HEK293 (cell line): Measurements from ENCODE around the gene MYO5B.

Experiments used
- CTCF ChIA-PET: fragments of 350-600 bp; formaldehyde crosslinking; extraction: SDS; loops from one replicate; lab custom pipeline; 2021; ENCODE audit warnings: antibody characterized with exemption; lab: Yijun Ruan, JAX
- POLR2A ChIA-PET: fragments of 300-600 bp; formaldehyde crosslinking; extraction: SDS; loops from one replicate; lab custom pipeline; 2020; ENCODE audit warnings: antibody characterized with exemption, inconsistent platforms; lab: Yijun Ruan, JAX
- H3K27ac ChIP-seq: fragments of 200-500 bp; sonication (Bioruptor generic); 2 replicates; pipeline ENCODE4 v1.5.1; 2014; ENCODE audit warnings: low read depth, low read length, control low read depth, inconsistent platforms; ENCODE audit errors: extremely low read depth
- H3K36me3 ChIP-seq, 2 experiments: fragments of 200-500 bp in 1 of 2; sonication (Bioruptor generic) in 1 of 2; 1 replicate in 1 of 2; 2 replicates in 1 of 2; pipeline ENCODE4 v1.5.1; 2014 to 2017; ENCODE audit warnings: inconsistent platforms in 2 of 2, low read length in 2 of 2; ENCODE audit not compliant: control insufficient read depth in 2 of 2, insufficient read depth in 1 of 2
- H3K4me1 ChIP-seq: fragments of 200-500 bp; sonication (Bioruptor generic); 2 replicates; pipeline ENCODE4 v1.5.1; 2014; ENCODE audit warnings: mild to moderate bottlenecking, low read length, inconsistent platforms; ENCODE audit not compliant: control insufficient read depth, insufficient read depth
- H3K4me3 ChIP-seq: 2 replicates; pipeline ENCODE4 v1.5.1; 2011; ENCODE audit warnings: low read depth, mild to moderate bottlenecking, control low read depth, low read length, moderate library complexity
- H3K9me3 ChIP-seq: fragments of 200-500 bp; sonication (Bioruptor generic); 2 replicates; pipeline ENCODE4 v1.5.1; 2014; ENCODE audit warnings: low read depth, low read length, inconsistent platforms; ENCODE audit not compliant: control insufficient read depth, insufficient read depth
- REPIN1 ChIP-seq: fragments of 450-650 bp; formaldehyde crosslinking; IDR thresholded peaks from 2 replicates; pipeline ENCODE4 v1.5.1; 2017; ENCODE audit warnings: missing biosample characterization, missing genetic modification characterization, low read depth
- WT1 ChIP-seq: fragments of 450-650 bp; formaldehyde crosslinking; IDR thresholded peaks from 2 replicates; pipeline ENCODE4 v1.5.1; 2016; ENCODE audit warnings: missing biosample characterization, missing genetic modification characterization
- ZBTB1 ChIP-seq: fragments of 450-650 bp; formaldehyde crosslinking; IDR thresholded peaks from 2 replicates; pipeline ENCODE4 v1.5.1; 2016; ENCODE audit warnings: missing biosample characterization, missing genetic modification characterization
- ZNF132 ChIP-seq: fragments of 450-650 bp; formaldehyde crosslinking; IDR thresholded peaks from 2 replicates; pipeline ENCODE4 v1.5.1; 2017; ENCODE audit warnings: missing biosample characterization, missing genetic modification characterization, borderline replicate concordance
- ZNF140 ChIP-seq: fragments of 450-650 bp; formaldehyde crosslinking; IDR thresholded peaks from 2 replicates; pipeline ENCODE4 v1.5.1; 2016; ENCODE audit warnings: missing biosample characterization, missing genetic modification characterization
- ZNF157 ChIP-seq: fragments of 450-650 bp; formaldehyde crosslinking; IDR thresholded peaks from 2 replicates; pipeline ENCODE4 v1.5.1; 2016; ENCODE audit warnings: missing biosample characterization, missing genetic modification characterization
- ZNF169 ChIP-seq: fragments of 450-650 bp; formaldehyde crosslinking; IDR thresholded peaks from 2 replicates; pipeline ENCODE4 v1.5.1; 2016; ENCODE audit warnings: missing biosample characterization, missing genetic modification characterization
- ZNF175 ChIP-seq: fragments of 450-650 bp; formaldehyde crosslinking; IDR thresholded peaks from 2 replicates; pipeline ENCODE4 v1.5.1; 2016; ENCODE audit warnings: missing biosample characterization, missing genetic modification characterization
- ZNF211 ChIP-seq: fragments of 450-650 bp; formaldehyde crosslinking; IDR thresholded peaks from 2 replicates; pipeline ENCODE4 v1.5.1; 2016; ENCODE audit warnings: low read depth, missing biosample characterization, missing genetic modification characterization
- ZNF23 ChIP-seq: fragments of 450-650 bp; formaldehyde crosslinking; IDR thresholded peaks from 2 replicates; pipeline ENCODE4 v1.5.1; 2016; ENCODE audit warnings: missing biosample characterization, missing genetic modification characterization, borderline replicate concordance
- ZNF404 ChIP-seq: fragments of 450-650 bp; formaldehyde crosslinking; IDR thresholded peaks from 2 replicates; pipeline ENCODE4 v1.5.1; 2017; ENCODE audit warnings: missing biosample characterization, missing genetic modification characterization
- ZNF473 ChIP-seq: fragments of 450-650 bp; formaldehyde crosslinking; IDR thresholded peaks from 2 replicates; pipeline ENCODE4 v1.5.1; 2017; ENCODE audit warnings: missing biosample characterization, missing genetic modification characterization
- ZNF623 ChIP-seq: fragments of 450-650 bp; formaldehyde crosslinking; IDR thresholded peaks from 2 replicates; pipeline ENCODE4 v1.5.1; 2016; ENCODE audit warnings: missing biosample characterization, missing genetic modification characterization
- ZNF664 ChIP-seq: fragments of 450-650 bp; formaldehyde crosslinking; IDR thresholded peaks from 2 replicates; pipeline ENCODE4 v1.5.1; 2016; ENCODE audit warnings: missing biosample characterization, missing genetic modification characterization
- ZNF707 ChIP-seq: fragments of 450-650 bp; formaldehyde crosslinking; IDR thresholded peaks from 2 replicates; pipeline ENCODE4 v1.5.1; 2016; ENCODE audit warnings: missing biosample characterization, missing genetic modification characterization
- TF ChIP-seq, protein P1 (sequence below): fragments of 450-650 bp; formaldehyde crosslinking; IDR thresholded peaks from 2 replicates; pipeline ENCODE4 v1.5.1; 2016; ENCODE audit warnings: missing biosample characterization, missing genetic modification characterization
- TF ChIP-seq, protein P2 (sequence below): fragments of 450-650 bp; formaldehyde crosslinking; IDR thresholded peaks from 2 replicates; pipeline ENCODE4 v1.5.1; 2016; ENCODE audit warnings: missing biosample characterization, missing genetic modification characterization
- TF ChIP-seq, protein P3 (sequence below): fragments of 450-650 bp; formaldehyde crosslinking; IDR thresholded peaks from 2 replicates; pipeline ENCODE4 v1.5.1; 2017; ENCODE audit warnings: missing biosample characterization, missing genetic modification characterization
- TF ChIP-seq, protein P4 (sequence below): fragments of 450-650 bp; formaldehyde crosslinking; IDR thresholded peaks from 2 replicates; pipeline ENCODE4 v1.5.1; 2017; ENCODE audit warnings: missing biosample characterization, missing genetic modification characterization
- TF ChIP-seq, protein P5 (sequence below): fragments of 450-650 bp; formaldehyde crosslinking; IDR thresholded peaks from 2 replicates; pipeline ENCODE4 v1.5.0; 2017; ENCODE audit warnings: missing biosample characterization, missing genetic modification characterization, borderline replicate concordance
- TF ChIP-seq, protein P6 (sequence below): fragments of 450-650 bp; formaldehyde crosslinking; IDR thresholded peaks from 2 replicates; pipeline ENCODE4 v1.5.1; 2016; ENCODE audit warnings: missing biosample characterization, missing genetic modification characterization

The MYO5B gene

DNA sequence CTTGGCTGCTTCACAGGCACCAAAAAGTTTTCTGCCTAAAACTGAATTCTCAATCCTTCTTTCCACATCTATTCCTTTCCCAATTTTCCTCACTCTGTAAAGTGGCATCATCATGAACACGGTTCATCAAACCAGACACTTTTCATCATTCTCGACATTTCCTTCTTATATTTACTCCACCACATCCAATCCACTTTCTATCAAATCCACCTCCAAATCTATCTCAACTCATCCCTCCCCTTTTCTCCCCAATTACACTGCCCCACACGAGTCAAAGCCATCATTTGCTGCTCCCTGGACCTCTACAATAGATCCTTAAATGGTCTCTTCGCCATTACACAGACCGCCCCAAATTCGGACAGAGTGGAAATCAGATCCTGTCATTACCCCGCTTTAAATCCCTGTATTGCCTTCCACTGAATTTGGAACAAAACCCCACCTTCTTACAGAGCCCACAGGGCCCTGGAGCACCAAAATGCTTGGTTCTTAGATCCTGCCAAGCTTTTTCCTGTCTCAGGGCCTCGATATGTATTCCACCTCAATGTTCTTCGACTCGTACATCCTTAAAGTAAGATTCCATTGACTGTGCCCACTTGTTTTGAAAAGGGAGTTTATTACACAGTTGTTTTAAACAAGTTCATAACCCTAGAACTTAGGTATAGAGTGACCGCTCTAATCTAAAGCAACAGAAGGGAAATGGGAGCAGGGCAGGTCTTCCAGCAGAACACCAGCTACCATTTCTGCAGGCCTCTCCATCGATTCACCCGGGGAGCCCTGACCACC is 382.5 kb downstream of the MYO5B start (continued):
- TF ChIP-seq ZNF132 (no peak), ZNF157 (tag by site-specific recombination) (0 out of 2 replicates have a peak, but pooled peaks have one; percentile 24), ZNF23 (tag by site-specific recombination) (no peak)
- TF ChIP-seq, protein P1, sequence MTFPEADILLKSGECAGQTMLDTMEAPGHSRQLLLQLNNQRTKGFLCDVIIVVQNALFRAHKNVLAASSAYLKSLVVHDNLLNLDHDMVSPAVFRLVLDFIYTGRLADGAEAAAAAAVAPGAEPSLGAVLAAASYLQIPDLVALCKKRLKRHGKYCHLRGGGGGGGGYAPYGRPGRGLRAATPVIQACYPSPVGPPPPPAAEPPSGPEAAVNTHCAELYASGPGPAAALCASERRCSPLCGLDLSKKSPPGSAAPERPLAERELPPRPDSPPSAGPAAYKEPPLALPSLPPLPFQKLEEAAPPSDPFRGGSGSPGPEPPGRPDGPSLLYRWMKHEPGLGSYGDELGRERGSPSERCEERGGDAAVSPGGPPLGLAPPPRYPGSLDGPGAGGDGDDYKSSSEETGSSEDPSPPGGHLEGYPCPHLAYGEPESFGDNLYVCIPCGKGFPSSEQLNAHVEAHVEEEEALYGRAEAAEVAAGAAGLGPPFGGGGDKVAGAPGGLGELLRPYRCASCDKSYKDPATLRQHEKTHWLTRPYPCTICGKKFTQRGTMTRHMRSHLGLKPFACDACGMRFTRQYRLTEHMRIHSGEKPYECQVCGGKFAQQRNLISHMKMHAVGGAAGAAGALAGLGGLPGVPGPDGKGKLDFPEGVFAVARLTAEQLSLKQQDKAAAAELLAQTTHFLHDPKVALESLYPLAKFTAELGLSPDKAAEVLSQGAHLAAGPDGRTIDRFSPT (tag by site-specific recombination) = no peak

DNA sequence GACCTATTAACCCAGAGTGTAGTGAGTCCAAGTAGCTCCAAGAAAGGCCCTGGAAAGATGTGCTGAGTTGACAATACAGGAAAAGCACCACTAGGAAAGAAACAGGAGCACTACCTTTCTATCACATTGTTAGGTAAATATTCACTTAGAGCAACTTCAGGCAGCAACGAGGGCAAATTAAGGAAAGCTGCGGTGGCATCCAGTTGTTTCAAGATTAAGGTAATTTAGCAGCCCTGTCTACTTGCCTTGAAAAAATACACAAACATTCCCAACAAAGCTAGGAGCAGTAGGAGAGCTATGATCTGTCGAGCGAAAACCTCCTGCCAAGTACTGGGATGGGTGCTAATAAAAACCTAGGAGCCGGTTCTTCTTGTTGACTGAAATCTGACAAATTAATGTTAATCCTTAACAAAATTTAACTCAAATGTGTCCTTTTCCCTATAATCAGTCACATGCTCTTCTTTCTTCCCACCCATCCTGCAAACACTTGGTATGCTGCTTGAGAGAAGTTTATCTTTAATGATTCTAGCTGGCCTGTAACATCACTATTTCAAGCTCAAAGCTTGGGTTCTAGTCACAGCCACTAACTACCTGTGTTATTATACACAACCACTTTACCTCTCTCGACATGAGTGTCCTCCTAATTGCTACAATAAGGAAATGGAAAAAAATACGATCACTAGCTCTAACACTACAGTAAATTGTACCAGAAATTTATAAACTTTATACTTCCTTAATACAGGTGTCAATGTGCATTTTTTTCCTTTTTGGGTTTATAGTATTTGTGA is 383.6 kb downstream of the MYO5B start:
- ChIA-PET POLR2A (interaction anchor here (1.4 kb wide), 1 partner anchor 85 kb away, joined by 4 read pairs; no protein-coding TSS in a partner anchor), CTCF (interaction anchor here (0.5 to 1.9 kb wide), 8 partner anchors 22 to 352 kb away, joined by 3 to 7 read pairs (median 4); no protein-coding TSS in a partner anchor)
- Histone ChIP-seq H3K4me1 (peaks cover 25% of the 10 kb centered on the region), H3K4me3 (no peak overlapping the region), H3K36me3 (no peaks in the 10 kb centered on the region; a peak in 1 of 3 replicates), H3K9me3 (no peaks in the 10 kb centered on the region), H3K27ac (peak overlapping the region; percentile 17; the same call in 1 of the 2 replicates)
- TF ChIP-seq ZNF175 (tag by site-specific recombination) (no peak), ZNF404 (no peak), ZNF623 (no peak), ZNF169 (tag by site-specific recombination) (no peak), ZNF132 (no peak), ZBTB1 (tag by site-specific recombination) (no peak), ZNF707 (no peak), ZNF664 (no peak), WT1 (tag by site-specific recombination) (no peak), ZNF473 (no peak), ZNF211 (tag by site-specific recombination) (no peak), ZNF140 (tag by site-specific recombination) (no peak), REPIN1 (tag by site-specific recombination) (no peak)
- TF ChIP-seq, protein P2, sequence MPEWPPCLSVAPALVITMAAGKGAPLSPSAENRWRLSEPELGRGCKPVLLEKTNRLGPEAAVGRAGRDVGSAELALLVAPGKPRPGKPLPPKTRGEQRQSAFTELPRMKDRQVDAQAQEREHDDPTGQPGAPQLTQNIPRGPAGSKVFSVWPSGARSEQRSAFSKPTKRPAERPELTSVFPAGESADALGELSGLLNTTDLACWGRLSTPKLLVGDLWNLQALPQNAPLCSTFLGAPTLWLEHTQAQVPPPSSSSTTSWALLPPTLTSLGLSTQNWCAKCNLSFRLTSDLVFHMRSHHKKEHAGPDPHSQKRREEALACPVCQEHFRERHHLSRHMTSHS = no peak
- TF ChIP-seq, protein P3, sequence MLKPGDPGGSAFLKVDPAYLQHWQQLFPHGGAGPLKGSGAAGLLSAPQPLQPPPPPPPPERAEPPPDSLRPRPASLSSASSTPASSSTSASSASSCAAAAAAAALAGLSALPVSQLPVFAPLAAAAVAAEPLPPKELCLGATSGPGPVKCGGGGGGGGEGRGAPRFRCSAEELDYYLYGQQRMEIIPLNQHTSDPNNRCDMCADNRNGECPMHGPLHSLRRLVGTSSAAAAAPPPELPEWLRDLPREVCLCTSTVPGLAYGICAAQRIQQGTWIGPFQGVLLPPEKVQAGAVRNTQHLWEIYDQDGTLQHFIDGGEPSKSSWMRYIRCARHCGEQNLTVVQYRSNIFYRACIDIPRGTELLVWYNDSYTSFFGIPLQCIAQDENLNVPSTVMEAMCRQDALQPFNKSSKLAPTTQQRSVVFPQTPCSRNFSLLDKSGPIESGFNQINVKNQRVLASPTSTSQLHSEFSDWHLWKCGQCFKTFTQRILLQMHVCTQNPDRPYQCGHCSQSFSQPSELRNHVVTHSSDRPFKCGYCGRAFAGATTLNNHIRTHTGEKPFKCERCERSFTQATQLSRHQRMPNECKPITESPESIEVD (tag by site-specific recombination) = no peak; the same call in 1 of the 2 replicates
- TF ChIP-seq, protein P4, sequence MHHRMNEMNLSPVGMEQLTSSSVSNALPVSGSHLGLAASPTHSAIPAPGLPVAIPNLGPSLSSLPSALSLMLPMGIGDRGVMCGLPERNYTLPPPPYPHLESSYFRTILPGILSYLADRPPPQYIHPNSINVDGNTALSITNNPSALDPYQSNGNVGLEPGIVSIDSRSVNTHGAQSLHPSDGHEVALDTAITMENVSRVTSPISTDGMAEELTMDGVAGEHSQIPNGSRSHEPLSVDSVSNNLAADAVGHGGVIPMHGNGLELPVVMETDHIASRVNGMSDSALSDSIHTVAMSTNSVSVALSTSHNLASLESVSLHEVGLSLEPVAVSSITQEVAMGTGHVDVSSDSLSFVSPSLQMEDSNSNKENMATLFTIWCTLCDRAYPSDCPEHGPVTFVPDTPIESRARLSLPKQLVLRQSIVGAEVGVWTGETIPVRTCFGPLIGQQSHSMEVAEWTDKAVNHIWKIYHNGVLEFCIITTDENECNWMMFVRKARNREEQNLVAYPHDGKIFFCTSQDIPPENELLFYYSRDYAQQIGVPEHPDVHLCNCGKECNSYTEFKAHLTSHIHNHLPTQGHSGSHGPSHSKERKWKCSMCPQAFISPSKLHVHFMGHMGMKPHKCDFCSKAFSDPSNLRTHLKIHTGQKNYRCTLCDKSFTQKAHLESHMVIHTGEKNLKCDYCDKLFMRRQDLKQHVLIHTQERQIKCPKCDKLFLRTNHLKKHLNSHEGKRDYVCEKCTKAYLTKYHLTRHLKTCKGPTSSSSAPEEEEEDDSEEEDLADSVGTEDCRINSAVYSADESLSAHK (tag by site-specific recombination) = 0 out of 2 replicates have a peak, but pooled peaks have one; percentile 7
- TF ChIP-seq, protein P5, sequence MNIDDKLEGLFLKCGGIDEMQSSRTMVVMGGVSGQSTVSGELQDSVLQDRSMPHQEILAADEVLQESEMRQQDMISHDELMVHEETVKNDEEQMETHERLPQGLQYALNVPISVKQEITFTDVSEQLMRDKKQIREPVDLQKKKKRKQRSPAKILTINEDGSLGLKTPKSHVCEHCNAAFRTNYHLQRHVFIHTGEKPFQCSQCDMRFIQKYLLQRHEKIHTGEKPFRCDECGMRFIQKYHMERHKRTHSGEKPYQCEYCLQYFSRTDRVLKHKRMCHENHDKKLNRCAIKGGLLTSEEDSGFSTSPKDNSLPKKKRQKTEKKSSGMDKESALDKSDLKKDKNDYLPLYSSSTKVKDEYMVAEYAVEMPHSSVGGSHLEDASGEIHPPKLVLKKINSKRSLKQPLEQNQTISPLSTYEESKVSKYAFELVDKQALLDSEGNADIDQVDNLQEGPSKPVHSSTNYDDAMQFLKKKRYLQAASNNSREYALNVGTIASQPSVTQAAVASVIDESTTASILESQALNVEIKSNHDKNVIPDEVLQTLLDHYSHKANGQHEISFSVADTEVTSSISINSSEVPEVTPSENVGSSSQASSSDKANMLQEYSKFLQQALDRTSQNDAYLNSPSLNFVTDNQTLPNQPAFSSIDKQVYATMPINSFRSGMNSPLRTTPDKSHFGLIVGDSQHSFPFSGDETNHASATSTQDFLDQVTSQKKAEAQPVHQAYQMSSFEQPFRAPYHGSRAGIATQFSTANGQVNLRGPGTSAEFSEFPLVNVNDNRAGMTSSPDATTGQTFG = no peak
- TF ChIP-seq, protein P6, sequence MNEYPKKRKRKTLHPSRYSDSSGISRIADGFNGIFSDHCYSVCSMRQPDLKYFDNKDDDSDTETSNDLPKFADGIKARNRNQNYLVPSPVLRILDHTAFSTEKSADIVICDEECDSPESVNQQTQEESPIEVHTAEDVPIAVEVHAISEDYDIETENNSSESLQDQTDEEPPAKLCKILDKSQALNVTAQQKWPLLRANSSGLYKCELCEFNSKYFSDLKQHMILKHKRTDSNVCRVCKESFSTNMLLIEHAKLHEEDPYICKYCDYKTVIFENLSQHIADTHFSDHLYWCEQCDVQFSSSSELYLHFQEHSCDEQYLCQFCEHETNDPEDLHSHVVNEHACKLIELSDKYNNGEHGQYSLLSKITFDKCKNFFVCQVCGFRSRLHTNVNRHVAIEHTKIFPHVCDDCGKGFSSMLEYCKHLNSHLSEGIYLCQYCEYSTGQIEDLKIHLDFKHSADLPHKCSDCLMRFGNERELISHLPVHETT (tag by site-specific recombination) = no peak
